GM15510 (cell line): ENCODE results near the gene MPDU1.

Experiments used
- POLR2A ChIP-seq: IDR thresholded peaks from 3 replicates; pipeline ENCODE4 v1.6.1; 2011; ENCODE audit warnings: borderline replicate concordance; ENCODE audit not compliant: insufficient read length; ENCODE audit errors: extremely low read depth

MPDU1 gene

GRCh38 chr17:7582396-7583252 lies 1.0 kb upstream of the MPDU1 start:
- TF ChIP-seq POLR2A, result no peak

GRCh38 chr17:7586673-7587419 lies 3.2 kb downstream of the MPDU1 start:
- no peak for TF ChIP-seq POLR2A

- TF ChIP-seq POLR2A, result no peak
These were observed 3.9 kb downstream of the MPDU1 start for GRCh38 chr17:7587420-7588151.

GRCh38 chr17:7588553-7589203 lies 5.0 kb downstream of the MPDU1 start:
- no peak for TF ChIP-seq POLR2A

GRCh38 chr17:7589204-7589868 lies 5.7 kb downstream of the MPDU1 start:
- no peak for TF ChIP-seq POLR2A

- TF ChIP-seq POLR2A, result no peak
These were observed 6.4 kb downstream of the MPDU1 start, which contains the start of gene SOX15 for GRCh38 chr17:7589891-7590691. TSS of gene SOX15 (minus strand) at chr17:7590094. CDS start at chr17:7589676, 418 bp downstream.

GRCh38 chr17:7590743-7591142 lies 7.1 kb downstream of the MPDU1 start:
- TF ChIP-seq POLR2A, result no peak

- TF ChIP-seq POLR2A, result no peak
These were observed 7.9 kb downstream of the MPDU1 start for GRCh38 chr17:7591596-7591995.

- TF ChIP-seq POLR2A, result no peak
These were observed 8.9 kb downstream of the MPDU1 start for GRCh38 chr17:7592422-7593021.

- no peak for TF ChIP-seq POLR2A
These were observed 9.6 kb downstream of the MPDU1 start for GRCh38 chr17:7593296-7593695.

GRCh38 chr17:7606280-7606679 lies 22.6 kb downstream of the MPDU1 start:
- TF ChIP-seq POLR2A, result no peak

GRCh38 chr17:7610641-7611040 lies 27.0 kb downstream of the MPDU1 start:
- no peak for TF ChIP-seq POLR2A

- TF ChIP-seq POLR2A, result no peak
These were observed 28.1 kb downstream of the MPDU1 start for GRCh38 chr17:7611635-7612293.

GRCh38 chr17:7612294-7612640 lies 28.6 kb downstream of the MPDU1 start:
- no peak for TF ChIP-seq POLR2A
